HuH-7 (cell line): ENCODE measurements around the gene CA5A.

Source experiments
- DNase-seq: peaks from one replicate; pipeline ENCODE4 v3.0.0; 2011; ENCODE audit warnings: low spot score

The CA5A gene

DNA sequence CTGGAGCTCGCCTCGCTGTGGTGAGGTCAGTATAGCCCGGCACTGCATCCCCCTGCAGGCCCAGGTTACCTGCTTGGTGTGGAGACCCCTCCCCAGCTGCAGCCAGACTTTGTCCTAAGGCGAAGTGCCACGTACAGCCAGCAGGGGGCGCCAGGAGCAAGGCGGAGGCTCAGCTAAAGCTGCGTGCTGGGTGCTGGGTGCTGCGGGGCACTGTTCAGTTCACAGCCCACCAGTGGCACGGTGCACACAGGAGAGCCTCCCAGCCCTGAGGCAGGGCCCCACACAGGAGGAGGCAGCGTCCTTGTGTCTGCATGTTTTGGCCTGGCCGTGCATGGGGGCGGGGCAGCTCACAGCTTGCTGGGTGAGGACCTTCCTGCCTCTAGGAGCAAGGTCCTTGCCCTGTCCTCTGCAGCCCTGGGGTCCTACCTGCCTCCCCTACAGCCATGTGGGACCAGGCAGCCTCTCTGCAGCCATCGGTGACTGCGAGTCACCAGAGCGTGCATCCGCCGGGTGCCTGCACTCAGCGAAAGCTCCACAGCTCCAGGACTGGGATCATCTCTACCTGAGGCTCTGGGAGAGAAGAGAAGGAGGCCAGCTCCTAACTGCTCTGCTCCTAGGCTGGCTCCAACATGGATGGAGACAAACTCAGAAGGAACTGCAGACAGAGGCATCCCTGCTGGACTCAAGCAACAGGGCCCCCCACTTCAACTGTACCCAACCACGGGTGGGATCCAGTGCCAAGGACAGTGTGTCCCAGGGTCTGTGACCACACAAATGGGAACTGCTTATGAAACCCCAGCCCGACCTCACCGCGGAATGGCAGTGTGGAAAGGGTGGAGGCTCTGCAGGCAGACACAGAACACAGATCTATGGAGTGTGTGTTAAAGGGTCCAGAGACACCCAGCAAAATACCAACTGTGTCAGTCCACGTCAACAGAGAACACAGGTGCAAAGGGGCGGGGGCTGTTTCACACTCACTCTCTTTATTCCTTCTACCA, 86.0 kb downstream of the CA5A start:
- peak; percentile 99 for DNase-seq

- DNase-seq, result no peak
These were observed 86.8 kb downstream of the CA5A start for GRCh38 chr16:87849419-87850008.

DNA sequence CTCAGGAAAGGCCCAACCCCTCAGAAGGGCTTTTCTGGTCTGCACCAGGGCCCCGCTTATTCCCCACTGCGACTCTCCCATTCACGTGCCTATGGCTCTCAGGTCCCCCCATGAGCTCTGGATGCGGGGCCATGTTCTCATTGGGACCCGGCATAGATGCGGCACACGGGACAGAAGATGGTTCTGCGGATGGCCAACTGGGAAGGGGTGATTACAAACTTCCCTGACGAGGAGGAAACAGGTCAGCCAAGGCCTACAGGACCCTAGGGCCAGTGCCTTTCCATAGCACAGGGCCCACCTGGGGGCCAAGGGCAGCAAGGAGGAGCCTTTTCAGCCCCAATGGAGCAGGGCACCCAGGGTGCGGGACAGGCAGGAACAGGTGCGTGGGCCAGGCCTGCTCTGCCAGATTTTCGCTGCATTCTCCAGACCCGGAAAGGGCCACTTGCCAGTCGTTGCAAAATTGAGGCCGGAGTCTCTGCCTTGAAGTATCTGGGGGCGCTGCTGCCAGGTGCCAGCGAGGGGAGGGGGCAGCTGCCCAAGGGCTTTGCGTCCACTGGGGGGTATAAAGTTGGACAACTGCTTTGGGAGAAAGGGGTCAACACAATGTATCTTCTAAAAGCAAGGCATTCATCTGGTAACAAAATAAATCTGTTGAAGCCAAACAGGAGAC, 87.5 kb downstream of the CA5A start:
- no peak for DNase-seq

DNA sequence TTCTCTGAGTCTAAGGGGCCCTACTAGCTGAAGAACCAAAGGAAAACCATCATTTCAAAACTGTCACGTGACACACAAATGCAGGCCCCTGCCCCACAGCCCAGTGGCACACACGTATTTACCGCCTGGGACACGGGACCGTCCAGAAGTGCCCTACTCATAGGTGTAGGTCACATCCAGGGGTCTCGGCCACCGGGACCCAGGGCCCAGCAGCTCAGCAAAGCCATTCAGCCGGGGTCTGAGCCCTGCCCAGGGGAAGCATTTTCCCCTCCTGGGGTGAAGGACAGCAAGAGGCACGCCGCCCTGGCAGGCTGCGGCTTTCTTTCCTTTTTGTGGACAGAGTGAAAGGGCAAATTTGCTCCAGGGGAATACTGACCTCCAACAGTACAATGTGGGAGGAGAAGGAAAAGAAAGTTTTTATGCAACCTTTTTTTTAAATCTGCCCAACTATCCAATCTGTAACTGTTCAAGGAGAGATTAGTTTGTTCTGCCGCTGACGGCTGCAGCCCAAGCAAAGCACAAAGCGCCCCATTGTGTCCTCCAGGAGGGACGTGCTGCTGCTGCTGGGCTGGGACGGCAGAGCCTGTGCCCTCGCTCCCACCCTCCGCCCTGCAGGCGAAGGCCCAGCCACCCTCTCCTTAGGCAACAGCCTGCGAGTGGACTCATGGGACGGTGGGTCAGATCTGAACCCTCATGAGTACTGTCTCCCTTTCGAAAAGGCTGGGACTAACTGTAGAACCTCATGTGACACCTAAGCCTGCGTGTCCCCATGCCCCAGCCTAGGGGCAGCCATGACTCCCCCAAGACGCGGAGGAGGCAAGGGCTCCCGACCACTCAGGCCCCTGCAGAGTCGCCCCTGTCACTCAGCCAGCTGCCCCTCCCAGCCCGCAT, 88.3 kb downstream of the CA5A start:
- peak; percentile 79 for DNase-seq

GRCh38 chr16:87847467-87847784, 88.9 kb downstream of the CA5A start:
- no peak for DNase-seq

GRCh38 chr16:87846705-87847466, 89.4 kb downstream of the CA5A start:
- no peak for DNase-seq

DNA sequence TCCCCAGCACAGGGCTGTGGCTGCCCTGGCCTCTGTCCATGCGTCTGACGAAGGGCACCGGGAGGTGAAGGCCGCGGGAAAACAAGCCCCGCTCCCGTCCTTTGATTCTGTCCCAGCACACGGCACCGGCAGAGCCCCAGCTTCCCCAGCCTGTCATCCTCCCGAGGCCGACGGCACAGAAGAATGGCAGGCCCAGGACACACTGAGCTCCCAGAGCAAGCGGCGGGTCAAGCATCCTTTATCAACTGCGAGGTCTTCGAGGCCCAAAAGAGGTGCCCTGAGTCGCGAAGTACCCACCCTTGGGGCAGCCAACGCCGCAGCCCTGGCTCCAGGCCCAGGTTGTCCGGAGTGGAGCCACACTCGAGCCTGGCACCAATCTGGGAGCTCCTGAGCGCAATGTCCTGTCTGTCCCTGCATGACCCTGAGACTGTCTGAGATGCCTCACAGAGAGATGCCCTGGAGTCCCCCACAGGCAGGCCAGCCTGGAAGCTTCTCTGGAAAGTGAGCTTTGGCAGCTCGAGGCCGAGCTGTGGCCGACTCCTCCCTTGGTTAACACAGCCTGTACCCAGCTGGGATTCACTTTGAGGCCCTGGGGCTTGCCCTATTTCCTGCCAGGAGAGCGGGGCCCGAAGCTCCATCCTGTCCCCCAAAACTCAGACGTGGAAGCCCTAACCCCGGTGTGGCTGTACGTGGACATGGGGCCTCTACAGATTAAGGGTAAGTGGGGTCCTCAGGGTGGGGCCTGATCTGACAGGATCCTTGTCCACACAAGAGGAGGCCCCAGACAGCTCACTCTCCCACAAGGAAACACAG, 90.3 kb downstream of the CA5A start:
- no peak for DNase-seq

- DNase-seq, result no peak
These were observed 91.1 kb downstream of the CA5A start for GRCh38 chr16:87845213-87845612.

DNA sequence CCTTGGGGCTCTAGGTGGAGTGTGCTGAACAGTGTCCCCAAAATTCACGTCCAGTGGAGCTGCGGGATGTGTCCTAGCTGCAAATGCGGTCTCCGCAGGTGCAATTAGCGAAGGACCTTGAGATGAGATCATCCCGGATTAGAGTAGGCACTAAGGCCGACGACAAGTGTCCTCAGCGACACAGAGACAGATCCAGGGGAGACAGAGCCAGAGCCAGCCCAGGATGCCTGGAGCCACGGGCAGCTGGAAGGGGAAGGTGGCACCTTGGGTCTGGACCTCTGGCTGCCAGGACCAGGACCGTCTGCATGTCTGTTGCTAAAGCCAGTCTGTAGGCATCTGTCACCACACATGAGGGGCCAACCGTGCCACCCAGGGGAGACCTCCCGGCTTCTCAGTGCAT, 91.5 kb downstream of the CA5A start:
- DNase-seq, result no peak

- no peak for DNase-seq
These were observed 92.1 kb downstream of the CA5A start for GRCh38 chr16:87844120-87844733.

DNA sequence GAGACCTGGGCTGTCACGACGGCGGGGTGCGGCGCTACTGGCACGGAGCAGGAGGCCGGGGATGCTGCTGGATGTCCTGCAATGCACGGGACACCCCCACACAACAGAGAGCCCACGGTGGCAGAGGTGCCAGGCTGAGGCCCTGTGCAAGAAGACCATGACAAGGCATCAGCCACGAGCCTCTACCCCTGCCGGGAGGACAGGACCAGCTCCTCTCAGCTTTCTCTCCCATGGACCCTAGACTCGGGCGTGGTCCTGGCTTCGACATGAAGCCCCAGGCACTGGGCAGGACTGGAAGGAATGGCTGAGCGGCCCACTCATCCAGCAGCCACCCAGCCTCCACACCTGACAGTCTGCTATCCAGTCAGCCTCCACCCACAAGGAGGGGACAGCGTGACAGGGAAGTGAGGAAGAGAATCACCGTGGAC, 92.6 kb downstream of the CA5A start:
- DNase-seq, result no peak

- no peak for DNase-seq
These were observed 94.0 kb downstream of the CA5A start for GRCh38 chr16:87842209-87842869.

GRCh38 chr16:87841340-87842208, 94.8 kb downstream of the CA5A start:
- no peak for DNase-seq

DNA sequence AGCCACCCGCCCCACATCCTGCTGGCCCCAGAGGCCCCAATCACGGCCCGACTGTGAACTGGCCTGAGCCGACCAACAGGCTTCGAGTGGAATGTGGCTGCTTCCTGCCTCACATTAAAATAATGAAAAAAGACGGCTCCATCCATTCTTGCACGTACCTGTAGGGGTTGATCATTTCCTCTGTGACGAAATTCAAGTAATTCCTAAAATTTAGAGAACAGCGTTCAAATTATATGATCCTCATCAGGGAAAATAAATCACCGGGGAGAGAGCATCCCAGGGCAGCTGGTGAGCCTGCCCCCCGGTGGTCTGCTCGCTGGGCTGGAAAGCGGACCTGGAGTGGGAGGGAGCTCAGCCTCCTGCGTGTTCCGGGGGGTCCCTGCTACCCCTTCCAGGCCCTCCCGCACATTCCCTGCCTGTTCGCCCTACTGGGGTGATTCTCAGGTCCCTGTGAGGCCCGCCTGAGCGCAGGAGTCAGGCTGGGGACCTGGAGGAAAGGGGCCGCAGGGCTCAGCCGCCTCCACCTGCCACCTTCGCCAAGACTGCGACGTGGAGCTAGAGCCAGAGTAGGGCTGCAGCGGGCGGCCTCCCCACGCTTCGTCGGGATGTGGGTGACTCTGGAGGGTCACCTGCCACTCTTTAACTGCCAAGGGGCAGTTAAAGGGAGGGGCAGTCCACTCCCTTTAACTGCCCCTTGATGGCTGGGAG, 95.9 kb downstream of the CA5A start:
- no peak for DNase-seq

- no peak for DNase-seq
These were observed 96.6 kb downstream of the CA5A start for GRCh38 chr16:87839542-87840270.

DNA sequence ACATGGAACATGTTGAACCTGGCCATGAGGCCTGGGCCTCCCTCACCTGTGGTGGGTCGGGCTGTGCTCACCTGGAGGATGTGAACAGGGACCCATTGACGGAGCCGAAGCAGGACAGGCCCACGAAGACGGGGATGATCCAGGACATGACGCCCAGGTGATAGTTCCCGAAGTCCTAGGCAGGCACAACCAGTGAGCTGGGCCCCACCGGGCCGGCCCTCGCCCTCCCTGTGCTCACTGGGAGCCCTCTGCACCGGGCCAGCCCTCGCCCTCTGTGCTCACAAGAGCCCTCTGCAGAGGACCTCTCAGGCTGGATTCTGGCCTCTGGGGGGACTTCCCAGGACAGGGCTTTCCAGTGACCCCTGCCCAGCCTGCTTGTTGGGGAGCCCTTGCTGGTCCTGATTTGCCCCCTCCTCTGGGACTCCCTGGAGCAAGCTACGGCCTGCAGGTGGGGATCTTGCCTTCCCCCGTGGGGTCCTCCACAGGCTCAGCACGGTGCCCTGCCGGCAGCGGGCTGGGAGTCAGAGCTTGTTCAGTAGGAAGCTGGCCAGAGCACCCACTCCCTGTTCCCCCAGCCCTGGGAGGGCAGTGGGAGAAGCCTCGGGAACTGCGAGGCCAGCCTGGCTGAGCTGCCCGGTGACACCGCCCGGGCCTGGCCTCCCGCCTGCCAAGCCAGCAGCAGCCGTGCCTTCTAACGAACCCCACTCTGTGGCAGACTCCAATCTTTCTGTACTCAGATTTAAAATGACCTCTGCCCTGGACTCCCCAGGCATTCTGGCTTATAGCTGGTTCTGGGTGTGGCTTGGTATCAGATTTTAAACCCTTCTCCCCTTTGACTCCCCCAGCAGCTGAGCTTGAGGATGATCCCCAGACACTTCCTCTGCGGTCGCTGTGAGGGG, 97.4 kb downstream of the CA5A start:
- no peak for DNase-seq
